Uterus (tissue), 2 donors: ENCODE results near the gene CDH8.

Experiments used
- CTCF ChIP-seq, 4 experiments: fragments of 200-600 bp in 2 of 4; fragments of 450-650 bp in 2 of 4; sonication (generic) in 2 of 4; IDR thresholded peaks; one replicate each; pipeline ENCODE4 v1.5.1; 2016 to 2019; ENCODE audit warnings: antibody characterized with exemption in 4 of 4, mild to moderate bottlenecking in 2 of 4, moderate library complexity in 1 of 4
- POLR2A ChIP-seq, 2 donors: fragments of 450-650 bp; IDR thresholded peaks; one replicate each; pipeline ENCODE4 v1.6.1; 2016; ENCODE audit warnings: antibody characterized with exemption in 2 of 2, mild to moderate bottlenecking in 1 of 2, moderate library complexity in 1 of 2

- TF ChIP-seq POLR2A (IDR thresholded peaks at IDR 0.05), result no peak
- TF ChIP-seq CTCF (IDR thresholded peaks at IDR 0.05), result no peak
These were observed 43.1 kb downstream of the CDH8 start for GRCh38 chr16:61993108-61993507.
